GM18502 (cell line): ENCODE results near the gene CBFB.

Experiments used
- ATAC-seq: cut with Tn5 transposase; IDR thresholded peaks from one replicate; pipeline ENCODE4 v1.9.1; 2021; ENCODE audit warnings: mild to moderate bottlenecking; ENCODE audit not compliant: unreplicated experiment, poor library complexity

CBFB gene

DNA sequence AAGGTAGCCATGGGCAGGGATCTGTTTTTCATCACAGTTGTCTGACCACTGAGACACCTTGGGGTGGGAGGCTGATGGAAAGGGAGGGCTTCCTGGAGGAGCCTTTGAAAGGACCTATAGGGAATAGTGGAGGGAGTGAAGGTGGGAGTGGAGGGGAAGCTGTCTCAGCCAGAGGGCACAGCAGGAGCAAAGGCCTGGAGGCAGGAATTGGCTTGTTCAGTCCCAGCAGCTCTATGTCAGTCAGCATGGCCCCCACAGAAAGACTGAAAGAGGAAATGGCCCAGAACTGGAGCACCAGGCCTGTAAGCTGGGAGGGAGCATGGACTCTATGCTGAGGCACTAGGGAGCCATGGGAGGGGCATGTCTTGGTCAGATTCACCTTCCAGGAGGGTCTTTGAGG is 12.8 kb upstream of the CBFB start:
- no peak for ATAC-seq

DNA sequence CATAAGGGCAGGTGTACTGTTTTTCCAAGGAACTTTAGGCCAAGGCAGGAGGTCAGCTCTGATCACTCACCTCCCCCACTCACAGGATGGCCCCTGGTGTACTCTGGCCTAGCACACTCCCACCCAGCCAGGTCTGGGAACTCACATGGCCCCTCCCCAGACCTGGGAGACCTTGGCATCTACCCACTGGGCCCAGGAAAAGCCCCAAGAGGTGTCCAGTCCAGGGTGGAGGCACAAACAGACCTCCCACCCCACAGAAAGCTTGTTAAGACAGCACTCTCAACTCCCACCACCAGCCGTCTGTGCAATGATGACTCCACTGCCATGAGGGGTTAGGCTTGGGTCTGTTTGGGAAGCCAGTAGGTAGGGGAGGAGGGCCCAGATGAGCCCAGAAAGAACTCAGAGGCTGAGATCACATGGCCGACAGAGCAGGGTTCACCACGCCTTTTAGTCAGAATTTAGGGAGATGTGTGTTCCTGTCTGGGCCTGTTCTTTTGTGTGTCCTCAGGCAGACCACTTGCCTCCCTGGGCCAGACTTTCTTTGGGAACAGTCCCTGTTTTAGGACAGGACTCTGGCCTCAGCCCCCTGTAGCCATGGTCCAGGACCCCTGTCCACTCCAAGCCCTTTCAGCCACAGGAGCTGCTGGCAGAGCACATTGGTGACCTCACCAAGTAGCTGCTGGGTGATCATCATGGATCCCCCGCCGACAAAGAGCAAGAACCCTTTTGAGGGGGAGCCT is 12.1 kb upstream of the CBFB start:
- ATAC-seq: no peak

DNA sequence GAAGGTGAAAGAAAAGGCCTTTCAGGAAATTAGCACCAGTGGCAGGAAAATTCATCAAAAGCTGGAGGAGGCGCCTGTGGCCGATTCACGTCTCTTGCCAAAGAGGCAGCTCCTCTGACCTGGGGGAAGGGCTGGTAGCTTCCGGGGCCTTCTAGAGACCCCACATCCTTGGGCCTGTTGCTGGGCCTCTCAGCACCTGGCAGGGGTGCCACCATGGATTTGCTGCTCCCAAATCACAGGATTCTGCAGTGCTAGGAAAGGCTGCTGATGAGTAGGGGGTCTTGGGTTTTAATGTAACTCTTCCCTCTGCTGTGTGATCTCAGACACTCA is 11.6 kb upstream of the CBFB start:
- no peak for ATAC-seq

DNA sequence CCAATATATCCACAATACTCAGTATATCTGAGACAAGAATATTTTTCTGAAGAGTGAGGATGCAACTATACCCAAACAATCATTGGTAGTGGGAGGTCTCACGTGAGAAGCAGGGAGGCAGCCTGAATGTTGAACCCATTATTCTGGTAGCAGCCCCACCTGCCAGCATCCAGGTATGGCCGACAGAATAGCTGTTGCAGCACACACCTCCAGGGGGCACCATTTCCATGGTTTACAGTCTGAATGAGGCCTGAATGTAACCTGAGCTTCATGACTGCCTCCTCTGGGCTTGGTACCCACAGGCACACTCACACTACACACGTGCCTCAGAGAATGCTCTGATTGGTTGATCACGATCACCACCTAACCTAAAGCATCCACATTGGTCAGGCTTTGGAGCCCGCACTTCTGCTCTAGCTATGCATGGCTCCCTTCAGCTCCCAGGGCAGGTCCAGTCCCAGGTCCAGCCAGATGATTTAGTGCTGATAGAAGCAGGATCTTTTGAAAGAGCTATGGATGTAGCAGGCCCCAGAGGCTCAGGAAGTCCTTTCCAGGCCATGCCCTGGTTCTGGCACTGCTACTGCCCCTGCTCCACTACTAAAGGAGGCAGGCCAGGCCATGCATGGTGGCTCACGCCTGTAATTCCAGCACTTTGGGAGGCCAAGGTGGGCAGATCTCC is 11.0 kb upstream of the CBFB start:
- ATAC-seq: peak; percentile 89

DNA sequence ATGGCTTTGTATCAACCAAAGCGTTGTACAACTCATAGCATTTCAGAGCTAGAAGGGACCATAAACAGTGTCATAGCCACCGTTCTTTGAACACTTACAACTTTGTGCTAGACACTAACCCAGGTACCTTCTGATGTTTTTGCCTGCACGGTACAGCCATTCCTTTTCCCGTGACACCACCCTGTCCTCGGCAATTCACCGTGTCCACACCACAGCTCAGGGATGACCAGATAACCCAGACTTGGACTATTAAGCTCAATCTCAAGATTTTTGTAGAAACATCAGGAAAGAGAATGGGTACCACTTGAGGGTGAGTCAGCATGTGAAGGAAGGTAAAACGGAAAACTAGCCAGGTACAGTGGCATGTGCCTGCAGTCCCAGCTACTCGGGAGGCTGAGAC is 9.8 kb upstream of the CBFB start:
- no peak for ATAC-seq

DNA sequence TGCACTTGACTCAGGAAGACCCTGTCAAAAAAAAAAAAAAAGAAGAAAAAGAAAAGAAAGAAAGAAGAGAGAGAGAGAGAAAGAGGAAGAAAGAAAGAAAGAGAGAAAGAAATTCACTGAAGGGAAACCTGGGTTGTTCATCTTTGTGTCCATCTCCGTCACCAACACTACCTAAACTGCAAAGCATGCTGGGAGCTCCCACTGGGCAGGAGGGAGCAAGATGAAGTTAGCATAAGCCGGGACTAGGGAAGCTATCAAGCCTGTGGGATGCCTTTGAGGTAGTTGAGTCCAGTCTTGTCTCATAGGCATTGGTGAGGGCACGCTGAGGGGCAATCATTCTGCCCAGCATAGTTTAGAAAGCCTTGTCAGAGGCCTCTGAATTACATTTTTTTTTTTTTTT is 7.6 kb upstream of the CBFB start:
- no peak for ATAC-seq

DNA sequence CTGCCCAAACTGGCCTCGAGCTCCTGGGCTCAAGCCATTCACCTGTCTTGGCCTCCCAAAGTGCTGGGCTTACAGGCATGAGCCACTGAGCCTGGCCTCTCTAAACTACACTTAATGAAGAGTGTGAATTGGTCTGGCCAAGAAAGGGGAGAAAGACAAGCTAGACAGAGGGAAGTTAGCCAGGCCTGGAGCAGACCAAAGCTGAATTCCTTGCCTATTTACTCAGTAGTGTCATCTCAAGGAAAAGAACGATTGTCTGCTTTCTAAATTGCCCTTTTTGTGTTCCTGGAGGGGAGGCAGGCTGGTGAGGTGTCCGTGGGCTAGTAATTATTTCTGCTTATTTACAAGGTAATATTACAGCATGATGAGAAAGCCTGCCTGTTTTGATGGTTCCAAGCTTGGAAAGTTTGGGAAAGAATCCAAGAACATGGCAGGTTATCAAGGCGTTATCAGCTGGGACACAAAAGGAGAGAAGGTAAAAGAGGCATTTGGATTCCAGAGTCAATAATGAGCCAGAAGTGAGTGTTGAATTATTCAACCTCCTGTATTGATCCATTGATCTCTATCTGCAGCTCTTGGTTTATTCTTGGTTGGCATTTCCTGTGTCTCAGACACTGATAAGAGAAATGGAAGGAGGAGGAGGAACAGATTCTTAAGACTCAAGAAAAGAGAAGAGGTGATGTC is 6.3 kb upstream of the CBFB start:
- ATAC-seq: no peak

DNA sequence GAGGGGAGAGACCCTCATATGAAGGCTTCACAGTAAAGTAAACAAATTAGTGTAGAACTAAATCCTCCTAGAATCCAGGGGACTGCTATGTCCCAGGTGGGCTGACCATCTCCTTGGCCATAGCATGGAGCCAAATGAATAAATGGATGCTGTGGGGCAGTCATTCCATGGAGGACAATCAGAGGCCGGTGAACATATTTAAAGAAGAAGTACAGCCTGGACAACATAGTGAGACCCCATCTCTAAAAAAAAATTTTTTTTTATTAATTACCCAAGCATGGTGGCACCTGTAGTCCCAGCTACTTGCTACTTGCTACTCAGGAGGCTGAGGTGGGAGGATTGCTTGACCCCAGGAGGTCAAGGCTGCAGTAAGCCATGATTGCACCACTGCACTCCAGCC is 5.3 kb upstream of the CBFB start:
- no peak for ATAC-seq

DNA sequence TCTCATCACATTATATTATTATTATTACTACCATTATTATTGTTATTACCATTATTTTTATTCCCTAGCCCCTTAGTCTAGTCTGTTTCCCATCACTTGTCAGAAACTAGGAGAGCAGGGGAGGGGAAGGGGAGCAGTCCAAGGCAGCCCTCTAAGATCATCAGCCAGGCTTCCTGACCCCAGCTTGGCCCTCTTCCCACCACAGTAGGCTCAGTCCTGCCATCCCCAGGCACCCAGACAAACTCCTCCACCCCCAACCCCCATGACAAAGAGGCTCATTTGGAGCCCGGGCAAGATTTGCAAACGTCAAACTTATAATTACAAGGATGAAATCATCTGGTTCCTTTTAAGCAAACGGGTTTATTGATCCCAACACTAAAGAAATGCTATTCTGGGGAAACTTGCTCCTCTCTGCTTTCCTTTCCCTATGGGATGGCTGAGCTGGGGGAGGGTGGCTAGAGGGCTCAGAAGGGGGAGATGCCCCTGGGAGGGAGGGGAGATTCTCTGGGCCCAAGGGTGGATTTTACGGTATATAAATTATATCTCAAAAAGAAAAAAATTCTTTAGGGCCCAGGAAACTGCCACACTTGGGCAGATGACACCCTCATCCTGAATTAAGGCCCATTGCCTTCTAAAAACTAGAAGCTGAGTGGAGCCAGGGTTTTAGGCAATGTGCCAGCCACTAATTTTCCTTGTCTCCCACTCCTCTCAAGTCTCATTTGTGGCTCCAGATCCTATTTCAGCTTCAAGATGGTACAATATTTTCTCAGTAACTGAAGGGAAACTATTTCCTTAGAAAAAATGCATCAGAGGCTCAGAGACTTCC is 4.4 kb upstream of the CBFB start:
- no peak for ATAC-seq

DNA sequence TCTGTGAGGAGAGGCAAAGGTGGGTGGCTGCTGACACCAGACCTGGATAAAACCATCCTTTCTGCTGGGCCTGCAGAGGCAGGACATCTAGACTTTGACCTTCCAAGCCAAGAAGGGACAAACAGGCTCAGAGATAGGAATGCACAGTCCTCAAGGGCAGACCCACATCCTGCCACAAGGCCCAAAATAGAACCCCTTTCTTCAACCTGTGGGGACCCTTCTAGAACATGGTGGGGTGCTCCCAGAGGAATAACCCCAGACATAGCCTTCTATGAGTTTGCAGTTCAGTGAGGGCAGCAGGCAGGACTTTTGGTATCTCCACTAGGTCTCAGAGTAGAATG is 3.8 kb upstream of the CBFB start:
- ATAC-seq: no peak

DNA sequence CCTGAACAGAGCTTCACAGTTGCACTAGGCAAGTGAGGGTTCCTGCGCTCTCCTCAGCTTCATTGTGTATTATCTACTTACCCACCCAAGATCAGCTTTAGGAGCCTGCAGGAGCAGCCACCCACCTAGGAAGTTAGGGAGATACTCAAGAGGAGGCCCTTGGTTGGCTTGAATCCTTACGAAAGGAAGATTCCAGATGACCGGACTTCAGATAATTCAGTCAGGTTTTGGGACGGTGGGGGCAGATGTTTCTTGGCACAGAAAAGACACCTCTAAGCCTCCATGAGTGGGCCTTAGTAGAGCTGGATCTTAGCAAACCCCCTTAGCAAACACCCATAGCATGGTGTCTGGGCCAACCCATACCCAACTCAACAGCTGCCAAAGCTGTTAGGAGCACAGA is 2.4 kb upstream of the CBFB start:
- ATAC-seq: no peak

DNA sequence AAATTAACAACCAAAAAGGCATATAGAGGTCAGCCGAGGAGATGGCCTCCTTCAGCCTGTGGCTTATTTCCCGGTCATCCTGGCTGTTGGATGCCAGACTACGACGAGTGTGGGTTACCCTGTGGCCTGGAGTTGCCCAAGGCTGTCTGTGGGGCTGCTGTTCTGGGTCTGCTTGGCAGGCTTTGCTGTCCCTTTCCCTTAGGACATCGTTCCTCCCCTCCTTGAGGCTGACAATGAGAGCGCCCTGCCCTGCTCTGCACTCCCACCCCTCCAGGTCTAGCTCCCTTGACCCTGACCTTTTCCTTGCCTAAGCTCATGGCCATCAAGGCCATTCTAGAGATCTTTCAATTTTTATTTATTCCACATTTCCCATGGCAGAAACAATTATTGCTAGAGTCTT is 1.9 kb upstream of the CBFB start:
- ATAC-seq: no peak

DNA sequence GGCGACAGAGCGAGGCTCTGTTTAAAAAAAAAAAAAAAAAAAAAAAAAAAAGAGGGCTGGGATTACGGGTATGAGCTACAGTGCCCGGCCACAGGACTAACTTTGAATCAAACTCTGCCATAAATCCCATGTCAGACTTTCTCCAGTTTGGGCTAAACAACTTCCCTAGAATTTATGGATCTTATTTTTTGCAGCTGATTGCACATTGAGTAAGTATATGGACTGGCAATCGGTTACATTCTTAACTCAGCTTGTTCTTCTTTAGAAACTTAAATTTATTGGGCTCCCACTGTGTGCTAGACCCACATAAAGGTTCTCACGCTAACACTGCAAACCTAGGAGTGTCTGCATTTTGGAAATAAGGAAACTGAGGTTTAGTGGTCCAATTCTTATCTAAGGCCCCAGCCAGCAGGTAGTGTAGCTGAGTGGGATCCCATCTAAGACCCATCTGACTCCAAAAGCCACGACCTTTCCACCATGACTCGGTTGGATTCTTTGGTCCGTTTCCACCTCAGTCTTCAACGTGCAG is 718 bp upstream of the CBFB start:
- ATAC-seq: no peak

DNA sequence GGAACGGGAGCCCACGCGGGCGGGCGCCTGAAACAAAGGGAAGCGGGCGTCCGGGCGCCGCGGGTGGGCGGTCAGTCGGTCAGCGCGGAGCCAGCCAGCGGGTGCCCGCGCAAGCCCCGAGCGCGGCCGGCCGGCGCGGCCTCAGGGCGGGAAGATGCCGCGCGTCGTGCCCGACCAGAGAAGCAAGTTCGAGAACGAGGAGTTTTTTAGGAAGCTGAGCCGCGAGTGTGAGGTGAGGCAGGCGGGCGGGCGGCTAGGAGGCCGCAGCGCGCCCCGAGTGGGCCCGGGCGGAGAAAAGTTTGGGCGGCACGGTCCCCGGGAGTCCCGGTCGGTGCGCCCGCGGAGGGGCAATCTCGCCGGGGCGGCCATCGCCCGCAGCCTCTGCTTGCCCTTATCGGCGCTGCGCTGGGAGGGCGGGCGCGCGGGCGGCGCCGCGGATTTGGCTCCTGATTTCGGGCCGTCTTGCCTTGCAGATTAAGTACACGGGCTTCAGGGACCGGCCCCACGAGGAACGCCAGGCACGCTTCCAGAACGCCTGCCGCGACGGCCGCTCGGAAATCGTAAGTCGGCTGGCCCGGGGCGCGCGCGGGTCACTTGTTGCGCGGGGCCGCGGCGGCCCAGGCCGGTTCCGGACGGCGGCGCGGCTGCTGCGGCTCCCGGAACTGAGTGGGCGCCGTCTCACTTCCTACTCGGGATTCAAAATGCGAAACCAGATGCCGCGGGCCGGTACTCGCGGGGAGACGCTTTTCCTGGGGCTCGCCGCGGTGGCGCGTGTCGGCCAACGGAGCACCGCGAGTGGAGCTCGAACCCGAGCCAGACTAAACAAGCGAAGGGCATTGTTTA is 526 bp downstream of the CBFB start:
- peak; percentile 36 for ATAC-seq

DNA sequence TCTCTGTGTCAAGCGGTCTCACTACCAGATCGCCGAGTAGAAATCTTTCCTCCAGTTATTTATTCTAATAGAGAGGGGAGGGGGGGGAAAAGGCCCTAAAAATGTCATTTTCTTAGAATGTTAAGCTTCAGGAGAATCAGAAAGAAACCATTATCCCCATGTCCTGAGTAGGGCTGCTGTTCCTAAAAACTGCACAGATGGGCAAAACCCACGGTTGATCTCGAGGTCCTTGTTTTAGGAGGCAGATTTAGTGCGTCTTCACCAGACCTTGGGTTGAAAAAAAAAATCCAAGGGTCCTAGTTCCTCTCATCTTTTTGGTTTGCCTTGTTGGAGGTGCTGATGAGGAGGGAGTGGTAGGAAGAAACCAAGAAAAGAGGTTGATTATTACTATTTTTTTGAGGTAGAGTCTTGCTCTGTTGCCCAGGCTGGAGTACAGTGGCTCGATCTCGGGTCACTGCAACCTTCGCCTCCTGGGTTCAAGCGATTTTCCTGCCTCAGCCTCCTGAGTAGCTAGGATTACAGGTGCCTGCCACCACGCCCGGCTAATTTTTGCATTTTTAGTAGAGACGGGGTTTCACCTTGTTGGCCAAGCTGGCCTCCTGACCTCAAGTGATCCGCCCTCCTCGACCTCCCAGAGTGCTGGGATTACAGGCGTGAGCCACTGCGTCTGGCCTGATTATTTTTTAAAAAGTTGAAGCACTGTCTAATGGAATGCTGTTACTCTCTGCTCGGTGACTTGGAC is 1.4 kb downstream of the CBFB start:
- ATAC-seq: no peak

DNA sequence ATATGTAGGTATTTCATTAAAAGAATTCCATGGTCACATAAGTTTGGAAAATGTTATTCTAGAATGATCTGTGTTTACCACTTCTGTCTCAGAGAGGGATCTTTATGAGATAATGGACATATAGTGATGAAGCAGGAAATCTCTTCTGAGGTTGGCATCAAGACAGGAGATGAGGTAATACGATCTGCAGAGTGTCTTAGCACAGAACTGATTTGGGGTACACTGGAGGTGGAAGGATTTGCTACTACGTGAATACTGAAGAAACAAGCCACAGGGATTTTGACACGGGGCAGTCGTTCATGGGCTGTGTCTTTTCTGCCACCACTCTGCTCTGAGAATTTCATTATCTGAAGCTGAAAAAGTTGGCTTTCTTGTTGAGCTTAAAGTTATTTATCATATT is 5.5 kb downstream of the CBFB start:
- ATAC-seq: no peak

DNA sequence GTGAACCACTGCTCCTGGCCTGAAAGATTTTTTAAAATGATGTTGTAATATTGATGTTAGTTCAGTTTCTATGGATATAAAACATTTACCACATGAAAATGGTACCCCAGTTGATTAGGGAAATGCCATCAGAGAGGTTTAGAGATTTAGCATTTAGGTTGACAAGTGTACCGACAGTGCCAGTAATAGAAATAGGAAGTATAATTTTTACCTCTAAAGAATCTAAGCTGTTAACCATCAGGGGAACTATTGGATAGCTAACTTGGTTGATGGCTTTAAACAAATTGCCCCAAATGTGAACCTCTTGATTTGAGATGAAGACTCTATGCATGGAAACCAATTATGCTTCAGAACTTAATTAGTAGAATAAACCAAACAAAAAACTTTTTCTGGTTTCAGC is 6.4 kb downstream of the CBFB start:
- ATAC-seq: no peak

DNA sequence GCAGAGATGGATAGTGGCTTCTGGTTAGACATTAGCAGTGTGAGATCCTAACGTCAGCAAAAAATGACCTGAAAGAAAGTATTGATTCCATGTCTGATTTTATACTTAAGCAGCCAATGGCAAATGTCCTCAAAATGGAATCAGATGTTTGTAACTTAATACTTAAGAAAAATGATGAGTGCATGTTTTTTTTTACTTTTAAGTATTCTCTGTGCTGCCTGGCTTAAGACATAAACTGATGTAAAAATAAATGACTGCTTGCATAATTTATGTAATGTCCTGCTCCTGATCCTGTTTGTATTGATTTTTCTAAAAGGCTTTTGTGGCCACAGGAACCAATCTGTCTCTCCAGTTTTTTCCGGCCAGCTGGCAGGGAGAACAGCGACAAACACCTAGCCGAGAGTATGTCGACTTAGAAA is 7.4 kb downstream of the CBFB start:
- ATAC-seq: no peak

DNA sequence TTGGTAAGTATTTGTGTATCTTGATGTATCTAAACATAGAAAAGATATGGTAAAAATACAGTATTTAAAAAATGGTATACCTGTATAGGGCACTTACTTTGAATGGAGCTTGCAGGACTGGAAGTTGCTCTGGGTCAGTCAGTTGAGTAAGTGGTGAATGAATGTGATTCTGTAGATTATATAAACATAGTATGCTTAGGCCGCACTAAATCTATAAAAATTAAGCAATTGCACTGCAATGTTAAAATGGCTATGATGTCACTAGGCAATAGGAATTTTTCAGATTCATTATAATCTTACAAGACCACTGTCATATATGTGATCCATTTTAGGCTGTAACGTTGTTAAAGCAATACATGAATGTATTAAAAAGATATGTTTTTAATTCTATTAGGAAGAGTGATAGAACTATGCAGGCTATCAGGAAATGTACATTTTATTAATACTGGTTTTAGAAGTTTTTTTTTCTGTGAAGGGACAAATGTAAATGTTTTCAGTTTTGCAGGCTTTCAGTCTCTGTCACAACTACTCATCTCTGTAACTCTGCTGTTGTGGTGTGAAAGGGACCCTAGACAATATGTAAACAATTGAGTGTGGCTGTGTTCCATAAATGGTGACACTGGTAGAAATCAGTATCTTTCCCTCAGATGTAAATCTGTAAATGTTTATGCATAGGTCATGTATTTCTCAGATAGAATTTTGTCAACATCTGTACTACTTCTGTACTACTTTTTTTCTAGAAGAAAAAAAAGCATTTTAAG is 10.5 kb downstream of the CBFB start:
- no peak for ATAC-seq
